ENCODE measurements around the gene LRFN3.
"Not testable (repeated sequence)": the region's sequence is repeated elsewhere in the genome, so short reads cannot be mapped to it uniquely, and the experiment has no call there.

Gene LRFN3

DNA sequence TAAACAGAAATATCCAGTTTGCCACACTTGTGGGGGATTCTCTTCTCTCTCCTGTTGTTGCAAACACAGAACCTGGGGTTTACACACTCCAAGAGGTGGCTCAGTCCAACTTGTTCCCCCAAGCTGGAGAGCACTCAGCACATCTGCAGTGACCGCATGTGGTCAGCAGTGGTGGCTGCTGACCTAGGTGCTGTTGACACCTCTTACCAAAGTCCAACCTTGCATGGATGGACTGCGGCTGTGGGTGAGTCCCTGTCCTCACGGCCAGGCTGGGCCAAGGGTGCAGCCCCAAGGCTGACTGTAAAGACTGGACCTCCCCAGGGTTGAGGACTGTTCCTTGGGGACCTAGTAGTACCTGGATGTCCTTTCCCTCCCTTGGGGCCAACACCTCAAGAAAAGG is 6.1 kb downstream of the LRFN3 start:
- Histone ChIP-seq H3K4me3 (ENCODE audit: low read length) (no peak overlapping the region), H3K27ac (ENCODE audit: low read length) (no peak overlapping the region), H3K27me3 (ENCODE audit: insufficient read depth, low read length) (no peaks in the 10 kb centered on the region), H3K36me3 (ENCODE audit: insufficient read depth, low read depth, low read length) (peaks cover 9% of the 10 kb centered on the region; the same call in 1 of the 2 replicates), H3K9ac (ENCODE audit: low read depth, low read length) (no peak overlapping the region), H3K9me3 (ENCODE audit: insufficient read depth, low read depth, low read length) (no peaks in the 10 kb centered on the region), H3K4me1 (ENCODE audit: insufficient read depth, low read length) (no peaks in the 10 kb centered on the region)

DNA sequence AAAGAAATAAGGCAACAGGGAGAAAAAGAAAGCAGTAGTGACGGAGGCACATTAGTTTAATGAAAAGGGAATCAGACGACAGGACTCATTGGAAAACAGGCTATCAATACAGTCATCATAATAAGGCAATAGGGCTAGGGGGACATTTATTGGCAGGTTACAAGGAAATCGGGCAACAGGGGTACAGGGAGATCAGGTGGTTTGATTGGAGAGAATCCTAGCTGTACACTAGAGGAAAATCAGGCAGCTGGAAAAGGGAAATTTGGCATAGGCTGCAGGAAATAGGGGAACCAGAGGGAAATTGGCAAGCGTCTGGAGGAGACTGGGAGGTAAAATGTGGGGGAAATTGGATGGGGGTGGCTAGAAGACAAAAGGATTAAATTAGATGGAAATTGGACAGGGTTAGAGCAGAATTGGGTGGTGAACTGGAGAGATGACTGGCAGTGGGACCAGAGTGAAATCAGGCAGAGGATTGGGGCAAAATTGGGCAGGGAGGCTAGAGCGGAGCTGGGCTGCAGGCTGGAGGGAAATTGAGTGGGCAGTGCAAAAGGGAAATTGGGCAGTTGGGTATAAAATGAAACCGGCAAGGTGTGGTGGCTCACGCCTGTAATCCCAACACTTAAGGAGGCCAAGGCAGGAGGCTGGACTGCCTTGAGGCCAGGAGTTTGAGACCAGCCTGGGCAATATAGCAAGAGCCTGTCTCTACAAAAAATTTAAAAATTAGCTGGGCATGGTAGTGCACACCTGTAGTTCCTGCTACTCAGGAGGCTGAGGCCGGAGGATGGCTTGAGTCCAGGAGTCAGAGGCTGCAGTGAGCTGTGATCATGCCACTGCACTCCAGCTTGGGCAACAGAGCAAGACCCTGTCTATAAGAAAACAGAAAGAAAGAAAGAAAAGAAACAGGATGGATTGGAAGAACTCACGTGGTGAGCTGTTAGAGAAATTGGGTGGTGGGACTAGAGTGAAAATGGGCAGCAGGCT is 7.4 kb downstream of the LRFN3 start:
- H3K27ac ChIP-seq (ENCODE audit: low read length) = no peak overlapping the region
- H3K9me3 ChIP-seq (ENCODE audit: insufficient read depth, low read depth, low read length) = no peaks in the 10 kb centered on the region
- no peak overlapping the region for H3K4me3 ChIP-seq (ENCODE audit: low read length)
- H3K36me3 ChIP-seq (ENCODE audit: insufficient read depth, low read depth, low read length) = peaks cover 9% of the 10 kb centered on the region; the same call in 1 of the 2 replicates
- no peaks in the 10 kb centered on the region for H3K27me3 ChIP-seq (ENCODE audit: insufficient read depth, low read length)
- no peak overlapping the region for H3K9ac ChIP-seq (ENCODE audit: low read depth, low read length)
- no peaks in the 10 kb centered on the region for H3K4me1 ChIP-seq (ENCODE audit: insufficient read depth, low read length)

DNA sequence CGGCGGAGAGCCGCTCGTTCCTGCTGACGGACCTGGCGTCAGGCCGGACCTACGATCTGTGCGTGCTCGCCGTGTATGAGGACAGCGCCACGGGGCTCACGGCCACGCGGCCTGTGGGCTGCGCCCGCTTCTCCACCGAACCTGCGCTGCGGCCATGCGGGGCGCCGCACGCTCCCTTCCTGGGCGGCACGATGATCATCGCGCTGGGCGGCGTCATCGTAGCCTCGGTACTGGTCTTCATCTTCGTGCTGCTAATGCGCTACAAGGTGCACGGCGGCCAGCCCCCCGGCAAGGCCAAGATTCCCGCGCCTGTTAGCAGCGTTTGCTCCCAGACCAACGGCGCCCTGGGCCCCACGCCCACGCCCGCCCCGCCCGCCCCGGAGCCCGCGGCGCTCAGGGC is 8.4 kb downstream of the LRFN3 start:
- H3K4me3 ChIP-seq (ENCODE audit: low read length) = no peak overlapping the region
- H3K9me3 ChIP-seq (ENCODE audit: insufficient read depth, low read depth, low read length) = no peaks in the 10 kb centered on the region
- H3K9ac ChIP-seq (ENCODE audit: low read depth, low read length) = no peak overlapping the region
- H3K36me3 ChIP-seq (ENCODE audit: insufficient read depth, low read depth, low read length) = peaks cover 9% of the 10 kb centered on the region; the same call in 1 of the 2 replicates
- H3K4me1 ChIP-seq (ENCODE audit: insufficient read depth, low read length) = no peaks in the 10 kb centered on the region
- H3K27ac ChIP-seq (ENCODE audit: low read length) = no peak overlapping the region
- no peaks in the 10 kb centered on the region for H3K27me3 ChIP-seq (ENCODE audit: insufficient read depth, low read length)

DNA sequence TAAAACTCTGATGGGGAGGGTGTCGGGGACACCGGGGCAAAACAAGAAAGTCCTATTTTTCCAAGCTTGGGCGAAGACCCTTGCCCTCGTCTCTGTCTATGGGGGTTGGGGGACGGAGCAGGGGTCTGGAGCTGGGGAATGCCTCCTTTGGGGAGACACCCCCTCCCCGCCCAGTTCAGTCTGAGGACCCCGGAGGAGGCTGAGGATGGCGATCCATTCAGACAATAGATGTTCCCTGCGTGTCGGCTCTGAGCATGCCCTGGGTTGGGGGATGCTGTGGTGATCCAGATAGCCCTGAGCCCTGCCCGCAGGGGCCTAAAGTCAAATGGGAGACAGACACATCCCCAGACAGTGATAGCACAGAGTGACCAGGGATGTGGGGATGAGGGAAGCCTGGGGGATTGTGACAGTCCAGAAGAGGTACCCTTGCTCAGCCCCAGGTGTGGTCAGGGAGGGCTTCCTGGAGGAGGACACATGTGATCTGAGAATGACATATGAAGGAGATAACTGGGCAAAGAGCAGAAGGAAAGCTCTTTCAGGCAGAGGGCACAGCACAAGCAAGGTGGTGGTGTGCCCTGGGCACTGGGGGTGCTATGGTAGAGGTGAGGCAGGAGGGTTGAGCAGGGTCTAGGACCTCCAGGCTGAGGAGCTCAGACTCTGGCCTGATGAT is 9.1 kb downstream of the LRFN3 start:
- H3K36me3 ChIP-seq (ENCODE audit: insufficient read depth, low read depth, low read length) = peaks cover 9% of the 10 kb centered on the region; the same call in 1 of the 2 replicates
- H3K9ac ChIP-seq (ENCODE audit: low read depth, low read length) = no peak overlapping the region
- no peaks in the 10 kb centered on the region for H3K27me3 ChIP-seq (ENCODE audit: insufficient read depth, low read length)
- no peaks in the 10 kb centered on the region for H3K4me1 ChIP-seq (ENCODE audit: insufficient read depth, low read length)
- H3K9me3 ChIP-seq (ENCODE audit: insufficient read depth, low read depth, low read length) = no peaks in the 10 kb centered on the region
- H3K27ac ChIP-seq (ENCODE audit: low read length) = no peak overlapping the region
- no peak overlapping the region for H3K4me3 ChIP-seq (ENCODE audit: low read length)

DNA sequence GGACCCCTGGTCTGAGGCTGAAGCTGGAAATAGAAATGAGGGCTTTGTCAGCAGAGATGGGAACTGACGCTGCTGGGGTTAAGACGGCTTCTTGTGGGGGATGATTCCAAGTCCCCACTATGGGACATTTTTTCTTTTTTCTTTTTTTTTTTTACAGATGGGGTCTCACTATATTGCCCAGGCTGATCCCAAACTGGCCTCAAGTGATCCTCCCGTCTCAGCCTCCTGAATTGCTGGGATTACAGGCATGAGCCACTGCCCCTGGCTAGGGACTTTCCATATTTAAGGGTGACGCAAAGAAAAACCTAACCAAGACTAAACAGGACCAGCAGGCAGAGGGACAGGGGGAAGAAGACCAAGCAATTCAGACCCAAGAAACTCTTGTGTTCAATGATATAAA is 10.0 kb downstream of the LRFN3 start:
- Histone ChIP-seq H3K9ac (ENCODE audit: low read depth, low read length) (no peak overlapping the region), H3K4me3 (ENCODE audit: low read length) (no peak overlapping the region), H3K4me1 (ENCODE audit: insufficient read depth, low read length) (no peaks in the 10 kb centered on the region), H3K36me3 (ENCODE audit: insufficient read depth, low read depth, low read length) (0 out of 2 replicates have a peak, but pooled peaks cover 9% of the 10 kb centered on the region), H3K27ac (ENCODE audit: low read length) (no peak overlapping the region), H3K9me3 (ENCODE audit: insufficient read depth, low read depth, low read length) (no peaks in the 10 kb centered on the region), H3K27me3 (ENCODE audit: insufficient read depth, low read length) (no peaks in the 10 kb centered on the region)

DNA sequence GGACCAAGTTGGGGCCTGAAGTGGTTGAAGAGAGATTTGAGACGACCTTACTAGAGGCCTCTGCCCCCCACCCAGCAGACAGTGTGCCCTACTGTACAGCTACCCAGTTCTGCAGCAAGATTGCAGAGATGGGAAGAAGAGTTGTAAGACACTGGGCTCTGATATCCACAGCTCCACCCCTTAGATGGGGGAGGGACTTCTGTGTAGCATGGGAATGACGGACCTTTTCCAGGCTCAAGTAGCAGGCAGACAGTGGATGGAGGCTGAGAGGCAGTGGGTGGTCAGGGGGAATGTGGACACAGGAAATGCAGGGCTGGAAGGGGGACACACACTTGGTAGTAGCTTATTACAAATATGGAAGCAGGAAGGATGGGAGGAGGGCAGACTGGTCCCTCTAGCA is 13.0 kb downstream of the LRFN3 start:
- no peak overlapping the region for H3K4me3 ChIP-seq (ENCODE audit: low read length)
- H3K27me3 ChIP-seq (ENCODE audit: insufficient read depth, low read length) = no peaks in the 10 kb centered on the region
- H3K27ac ChIP-seq (ENCODE audit: low read length) = no peak overlapping the region
- H3K9ac ChIP-seq (ENCODE audit: low read depth, low read length) = no peak overlapping the region
- no peaks in the 10 kb centered on the region; the same call in 1 of the 2 replicates for H3K4me1 ChIP-seq (ENCODE audit: insufficient read depth, low read length)
- H3K9me3 ChIP-seq (ENCODE audit: insufficient read depth, low read depth, low read length) = no peaks in the 10 kb centered on the region
- no peaks in the 10 kb centered on the region for H3K36me3 ChIP-seq (ENCODE audit: insufficient read depth, low read depth, low read length)

DNA sequence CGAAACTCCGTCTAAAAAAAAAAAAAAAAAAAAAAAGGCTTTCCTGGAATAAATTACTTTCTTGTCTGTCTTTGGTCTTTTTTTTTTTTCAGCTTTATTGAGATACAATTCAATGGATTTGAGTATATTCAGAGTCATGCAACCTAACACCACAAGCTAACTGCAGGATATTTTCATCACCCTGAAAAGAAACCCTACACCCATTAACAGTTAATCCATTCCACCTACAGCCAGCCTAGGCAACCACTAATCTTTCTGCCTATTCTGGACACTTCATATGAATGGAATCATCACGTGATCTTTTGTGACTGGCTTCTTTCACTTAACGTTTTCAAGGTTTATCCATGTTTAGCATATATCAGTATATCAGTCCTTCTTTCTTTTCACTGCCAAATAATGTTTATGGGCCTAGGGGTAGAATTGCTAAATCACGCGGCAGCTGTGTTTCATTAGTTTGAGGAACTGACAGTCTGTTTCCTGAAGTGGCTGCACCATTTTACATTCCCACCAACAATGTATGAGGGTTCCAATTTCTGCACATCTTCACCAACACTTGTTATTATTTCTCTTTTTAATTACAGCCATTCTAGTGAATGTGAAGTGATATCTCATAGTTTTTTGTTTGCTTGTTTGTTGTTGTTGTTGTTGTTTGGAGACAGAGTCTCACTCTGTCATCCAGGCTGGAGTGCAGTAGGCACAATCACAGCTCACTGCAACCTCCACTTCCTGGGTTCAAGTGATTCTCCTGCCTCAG is 19.9 kb downstream of the LRFN3 start:
- H3K36me3 ChIP-seq (ENCODE audit: insufficient read depth, low read depth, low read length) = no peaks in the 10 kb centered on the region
- no peak overlapping the region for H3K9ac ChIP-seq (ENCODE audit: low read depth, low read length)
- H3K9me3 ChIP-seq (ENCODE audit: insufficient read depth, low read depth, low read length) = no peaks in the 10 kb centered on the region
- peaks cover 46% of the 10 kb centered on the region for H3K27me3 ChIP-seq (ENCODE audit: insufficient read depth, low read length)
- no peak overlapping the region for H3K4me3 ChIP-seq (ENCODE audit: low read length)
- no peaks in the 10 kb centered on the region; the same call in 1 of the 2 replicates for H3K4me1 ChIP-seq (ENCODE audit: insufficient read depth, low read length)
- H3K27ac ChIP-seq (ENCODE audit: low read length) = no peak overlapping the region

DNA sequence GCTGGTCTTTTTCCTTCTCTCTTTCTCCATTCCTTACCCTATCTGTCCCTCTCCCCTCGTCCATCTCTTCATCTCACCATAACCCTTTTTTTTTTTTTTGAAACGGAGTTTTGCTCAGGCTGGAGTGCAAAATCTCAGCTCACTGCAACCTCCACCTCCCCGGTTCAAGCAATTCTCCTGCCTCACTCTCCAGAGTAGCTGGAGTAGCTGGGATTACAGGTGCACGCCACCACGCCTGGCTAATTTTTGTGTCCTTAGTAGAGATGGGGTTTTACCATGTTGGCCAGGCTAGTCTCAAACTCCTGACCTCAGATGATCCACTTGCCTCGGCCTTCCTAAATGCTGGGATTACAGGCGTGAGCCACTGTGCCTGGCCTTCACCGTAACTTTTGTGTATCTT is 21.2 kb downstream of the LRFN3 start:
- not testable (repeated sequence) for H3K27ac ChIP-seq (ENCODE audit: low read length); H3K4me1 ChIP-seq (ENCODE audit: insufficient read depth, low read length); H3K4me3 ChIP-seq (ENCODE audit: low read length); H3K9ac ChIP-seq (ENCODE audit: low read depth, low read length); H3K36me3 ChIP-seq (ENCODE audit: insufficient read depth, low read depth, low read length); H3K9me3 ChIP-seq (ENCODE audit: insufficient read depth, low read depth, low read length)
- H3K27me3 ChIP-seq (ENCODE audit: insufficient read depth, low read length) = peaks cover 54% of the 10 kb centered on the region

DNA sequence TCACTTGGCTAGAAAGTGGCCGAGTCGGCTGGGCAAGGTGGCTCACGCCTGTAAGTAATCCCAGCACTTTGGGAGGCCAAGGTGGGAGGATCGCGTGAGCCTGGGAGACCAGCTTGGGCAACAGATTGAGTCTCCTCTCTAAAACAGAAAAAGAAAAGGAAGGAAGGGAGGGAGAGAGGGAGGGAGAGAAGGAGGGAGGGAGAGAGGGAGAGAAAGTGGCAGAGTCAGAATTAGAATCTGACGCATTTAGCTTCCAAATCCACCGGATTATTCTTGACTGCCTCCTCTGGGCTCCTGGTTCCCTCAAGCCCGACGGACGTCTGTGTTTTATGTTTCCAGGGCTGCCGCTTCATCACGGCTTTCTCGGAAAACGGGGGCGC is 22.5 kb downstream of the LRFN3 start:
- no peaks in the 10 kb centered on the region for H3K9me3 ChIP-seq (ENCODE audit: insufficient read depth, low read depth, low read length)
- peaks cover 63% of the 10 kb centered on the region for H3K27me3 ChIP-seq (ENCODE audit: insufficient read depth, low read length)
- H3K36me3 ChIP-seq (ENCODE audit: insufficient read depth, low read depth, low read length) = no peaks in the 10 kb centered on the region
- no peaks in the 10 kb centered on the region for H3K4me1 ChIP-seq (ENCODE audit: insufficient read depth, low read length)
- peak overlapping the region; percentile 40; the same call in 1 of the 2 replicates for H3K4me3 ChIP-seq (ENCODE audit: low read length)
- no peak overlapping the region for H3K27ac ChIP-seq (ENCODE audit: low read length)
- no peak overlapping the region for H3K9ac ChIP-seq (ENCODE audit: low read depth, low read length)

DNA sequence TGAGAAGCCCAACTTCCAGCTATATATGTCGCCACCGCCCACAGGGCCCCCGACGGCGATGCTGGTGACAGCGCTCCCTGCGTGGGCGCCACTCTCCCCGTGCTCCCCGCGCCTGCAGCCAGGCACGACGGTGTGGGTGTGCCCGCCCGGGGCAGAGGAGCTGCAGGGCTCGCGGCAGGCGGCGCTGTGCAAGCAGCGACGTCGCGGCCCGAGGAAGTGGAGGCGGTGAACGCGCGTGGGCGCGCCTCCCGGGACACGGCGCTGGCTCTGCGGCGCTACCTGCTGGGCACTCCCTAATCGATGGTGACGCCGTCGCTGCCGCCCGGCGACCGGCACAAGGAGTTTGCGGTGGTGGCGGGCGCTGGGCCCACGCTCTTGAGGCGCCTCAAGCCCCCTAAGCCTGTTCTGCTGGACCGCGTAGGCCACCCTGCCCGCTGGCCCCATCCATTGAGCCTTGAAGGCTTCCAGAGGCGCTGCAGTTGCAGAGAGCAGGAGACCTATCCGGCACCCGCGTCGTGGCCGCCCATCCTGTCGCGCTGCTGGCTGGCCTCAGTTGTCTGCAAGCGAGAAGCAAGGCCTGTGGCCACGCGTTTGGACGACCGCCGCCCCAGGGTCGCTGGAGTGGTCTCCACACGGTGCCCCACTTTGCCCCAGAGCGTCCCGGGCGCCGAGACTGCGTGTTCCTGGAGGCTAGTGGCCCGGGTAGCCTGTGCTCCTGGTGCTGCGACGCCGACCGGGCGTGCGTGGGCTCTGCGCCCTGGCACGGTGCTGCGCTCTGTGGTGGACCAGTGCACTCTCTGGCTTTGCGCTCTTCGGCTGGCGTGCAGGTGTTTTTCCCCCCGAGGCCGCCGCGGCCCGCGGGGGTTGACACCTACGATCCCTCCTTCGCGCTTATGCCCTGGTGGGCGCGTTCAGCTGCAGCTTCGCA is 23.1 kb downstream of the LRFN3 start:
- Histone ChIP-seq H3K9ac (ENCODE audit: low read depth, low read length) (no peak overlapping the region), H3K27ac (ENCODE audit: low read length) (no peak overlapping the region)

DNA sequence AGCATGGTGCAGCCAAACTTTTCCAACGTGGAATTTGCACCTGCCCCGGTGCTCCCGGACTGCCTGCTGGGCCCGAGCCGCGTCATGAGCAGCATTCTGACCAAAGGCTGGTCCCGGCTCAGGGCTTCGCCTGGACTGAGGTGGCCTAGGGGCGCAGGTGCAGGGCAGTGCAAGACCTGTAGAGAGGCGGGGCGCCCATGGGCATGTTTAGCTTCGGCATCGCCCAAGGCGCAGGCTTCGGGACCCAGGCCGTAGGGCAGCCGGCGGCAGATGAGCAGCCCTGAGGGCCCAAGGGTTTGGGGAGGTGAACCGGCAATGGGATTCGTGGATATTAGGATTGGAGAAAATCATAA is 23.8 kb downstream of the LRFN3 start:
- no peak overlapping the region for H3K27ac ChIP-seq (ENCODE audit: low read length)
- H3K4me1 ChIP-seq (ENCODE audit: insufficient read depth, low read length) = no peaks in the 10 kb centered on the region
- H3K9ac ChIP-seq (ENCODE audit: low read depth, low read length) = no peak overlapping the region
- H3K4me3 ChIP-seq (ENCODE audit: low read length) = peak overlapping the region; percentile 40; the same call in 1 of the 2 replicates
- peaks cover 63% of the 10 kb centered on the region for H3K27me3 ChIP-seq (ENCODE audit: insufficient read depth, low read length)
- H3K9me3 ChIP-seq (ENCODE audit: insufficient read depth, low read depth, low read length) = no peaks in the 10 kb centered on the region
- no peaks in the 10 kb centered on the region for H3K36me3 ChIP-seq (ENCODE audit: insufficient read depth, low read depth, low read length)

More for the DNA sequence above, 23.1 kb downstream of the LRFN3 start:
- peak overlapping the region; percentile 40; the same call in 1 of the 2 replicates for H3K4me3 ChIP-seq (ENCODE audit: low read length)
- no peaks in the 10 kb centered on the region for H3K9me3 ChIP-seq (ENCODE audit: insufficient read depth, low read depth, low read length)
- H3K27me3 ChIP-seq (ENCODE audit: insufficient read depth, low read length) = peaks cover 63% of the 10 kb centered on the region
- no peaks in the 10 kb centered on the region for H3K4me1 ChIP-seq (ENCODE audit: insufficient read depth, low read length)
- H3K36me3 ChIP-seq (ENCODE audit: insufficient read depth, low read depth, low read length) = no peaks in the 10 kb centered on the region
